Measurements from ENCODE around the gene OTOP2. TPM values are rescaled to one million over a fixed set of nuclear protein-coding genes. Genes with fewer than 3 reads are reported as not detected.
A peak's percentile ranks its signal among the peaks of the same experiment; 100 is the strongest.

OTOP2 gene
- total RNA-seq, 1 experiment from 2014 or later: 0.11 TPM

DNA sequence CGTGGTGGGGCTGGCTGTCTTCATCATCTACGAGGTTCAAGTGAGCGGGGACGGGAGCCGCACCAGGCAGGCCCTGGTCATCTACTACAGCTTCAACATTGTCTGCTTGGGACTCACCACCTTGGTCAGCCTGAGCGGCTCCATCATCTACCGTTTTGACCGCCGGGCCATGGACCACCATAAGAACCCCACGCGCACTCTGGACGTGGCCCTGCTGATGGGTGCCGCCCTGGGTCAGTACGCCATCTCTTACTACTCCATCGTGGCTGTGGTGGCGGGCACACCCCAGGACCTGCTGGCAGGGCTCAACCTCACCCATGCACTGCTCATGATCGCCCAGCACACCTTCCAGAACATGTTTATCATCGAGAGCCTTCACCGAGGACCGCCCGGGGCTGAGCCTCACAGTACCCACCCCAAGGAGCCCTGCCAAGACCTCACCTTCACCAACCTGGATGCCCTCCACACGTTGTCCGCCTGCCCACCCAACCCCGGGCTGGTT is 6.5 kb downstream of the OTOP2 start:
- Histone ChIP-seq H2BK120ac (ENCODE audit: low read depth, low read length, poor library complexity, severe bottlenecking) (no peak overlapping the region), H3K27ac (ENCODE audit: insufficient read length, low read depth, low read length) (no peak overlapping the region), H3K14ac (ENCODE audit: insufficient read depth, low read length) (no peak overlapping the region), H3K9me3 (ENCODE audit: control insufficient read depth, low read depth, low read length) (no peaks in the 10 kb centered on the region), H4K91ac (ENCODE audit: insufficient read length, low read depth, low read length) (no peak overlapping the region), H2BK20ac (ENCODE audit: low read depth, low read length, poor library complexity, severe bottlenecking) (no peak overlapping the region), H3K9ac (ENCODE audit: extremely low read depth, insufficient read length, low read length) (no peak overlapping the region), H4K8ac (replicated peaks; ENCODE audit: insufficient read length, low read depth, low read length) (no peak overlapping the region), H3K23ac (ENCODE audit: insufficient read length, low read depth, low read length) (no peak overlapping the region), H4K20me1 (ENCODE audit: control insufficient read depth, insufficient read depth, insufficient read length) (no peaks in the 10 kb centered on the region), H2BK15ac (ENCODE audit: low read depth, low read length) (no peak overlapping the region), H3K23me2 (ENCODE audit: insufficient read length, low read depth, low read length, poor library complexity, severe bottlenecking) (peaks cover 5% of the 10 kb centered on the region), H3K4ac (ENCODE audit: low read depth, low read length) (no peak overlapping the region), H4K5ac (ENCODE audit: insufficient read length, low read depth, low read length) (no peak overlapping the region), H3K18ac (ENCODE audit: insufficient read length, low read depth, low read length) (no peak overlapping the region), H3K56ac (ENCODE audit: insufficient read length, low read depth, low read length) (no peak overlapping the region), H2BK12ac (ENCODE audit: insufficient read length, low read depth, low read length) (no peak overlapping the region), H2AK5ac (ENCODE audit: insufficient read length, low read length) (no peak overlapping the region), H3K4me2 (ENCODE audit: insufficient read depth, insufficient read length, low read length) (no peak overlapping the region), H3K27me3 (ENCODE audit: insufficient read depth, low read length) (peaks cover 26% of the 10 kb centered on the region), H2BK5ac (ENCODE audit: insufficient read length, low read length) (no peak overlapping the region), H3K79me1 (ENCODE audit: insufficient read depth, low read depth, low read length, poor library complexity, severe bottlenecking) (no peaks in the 10 kb centered on the region), H3T11ph (ENCODE audit: low read length) (no peak overlapping the region), H2AFZ (ENCODE audit: low read length) (no peak overlapping the region), H3K79me2 (ENCODE audit: insufficient read depth, low read length) (no peaks in the 10 kb centered on the region), H3K4me1 (ENCODE audit: insufficient read depth, low read length) (no peaks in the 10 kb centered on the region; the same call in 1 of the 2 replicates)
- WGBS (ENCODE audit: extremely low coverage, insufficient read length, low lambda C conversion rate): no CpG with 5 or more reads among the region's 24 CpGs
- Mint-ChIP-seq H3K27me3 (ENCODE audit: low read depth) (peaks cover 97% of the 10 kb centered on the region), H3K9me3 (no peaks in the 10 kb centered on the region; a peak in 1 of 5 replicates), H3K4me1 (peaks cover 6 to 13% of the 10 kb centered on the region in 2 experiments), H3K27ac (no peak overlapping the region; a peak in 1 of 7 replicates), H3K36me3 (ENCODE audit: insufficient read depth in 1 of 3, low read depth in 3 of 3) (no peaks in the 10 kb centered on the region), H3K4me3 (no peak overlapping the region)
- DNase-seq: peak; percentile 27
- TF ChIP-seq, protein P1, sequence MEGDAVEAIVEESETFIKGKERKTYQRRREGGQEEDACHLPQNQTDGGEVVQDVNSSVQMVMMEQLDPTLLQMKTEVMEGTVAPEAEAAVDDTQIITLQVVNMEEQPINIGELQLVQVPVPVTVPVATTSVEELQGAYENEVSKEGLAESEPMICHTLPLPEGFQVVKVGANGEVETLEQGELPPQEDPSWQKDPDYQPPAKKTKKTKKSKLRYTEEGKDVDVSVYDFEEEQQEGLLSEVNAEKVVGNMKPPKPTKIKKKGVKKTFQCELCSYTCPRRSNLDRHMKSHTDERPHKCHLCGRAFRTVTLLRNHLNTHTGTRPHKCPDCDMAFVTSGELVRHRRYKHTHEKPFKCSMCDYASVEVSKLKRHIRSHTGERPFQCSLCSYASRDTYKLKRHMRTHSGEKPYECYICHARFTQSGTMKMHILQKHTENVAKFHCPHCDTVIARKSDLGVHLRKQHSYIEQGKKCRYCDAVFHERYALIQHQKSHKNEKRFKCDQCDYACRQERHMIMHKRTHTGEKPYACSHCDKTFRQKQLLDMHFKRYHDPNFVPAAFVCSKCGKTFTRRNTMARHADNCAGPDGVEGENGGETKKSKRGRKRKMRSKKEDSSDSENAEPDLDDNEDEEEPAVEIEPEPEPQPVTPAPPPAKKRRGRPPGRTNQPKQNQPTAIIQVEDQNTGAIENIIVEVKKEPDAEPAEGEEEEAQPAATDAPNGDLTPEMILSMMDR (conservative IDR thresholded peaks at IDR 0.05): no peak

Data from H9 (cell line).